Inflammatory macrophage treated with lipopolysaccharide for 4 hours (primary cell): ENCODE data around the gene DGCR8.

Experiments
- DNase-seq: peaks from one replicate; pipeline ENCODE4 v3.0.0-alpha.2; 2020

Gene DGCR8

GRCh38 chr22:20068640-20069039, 11.4 kb upstream of the DGCR8 start:
- DNase-seq = no peak

DNA sequence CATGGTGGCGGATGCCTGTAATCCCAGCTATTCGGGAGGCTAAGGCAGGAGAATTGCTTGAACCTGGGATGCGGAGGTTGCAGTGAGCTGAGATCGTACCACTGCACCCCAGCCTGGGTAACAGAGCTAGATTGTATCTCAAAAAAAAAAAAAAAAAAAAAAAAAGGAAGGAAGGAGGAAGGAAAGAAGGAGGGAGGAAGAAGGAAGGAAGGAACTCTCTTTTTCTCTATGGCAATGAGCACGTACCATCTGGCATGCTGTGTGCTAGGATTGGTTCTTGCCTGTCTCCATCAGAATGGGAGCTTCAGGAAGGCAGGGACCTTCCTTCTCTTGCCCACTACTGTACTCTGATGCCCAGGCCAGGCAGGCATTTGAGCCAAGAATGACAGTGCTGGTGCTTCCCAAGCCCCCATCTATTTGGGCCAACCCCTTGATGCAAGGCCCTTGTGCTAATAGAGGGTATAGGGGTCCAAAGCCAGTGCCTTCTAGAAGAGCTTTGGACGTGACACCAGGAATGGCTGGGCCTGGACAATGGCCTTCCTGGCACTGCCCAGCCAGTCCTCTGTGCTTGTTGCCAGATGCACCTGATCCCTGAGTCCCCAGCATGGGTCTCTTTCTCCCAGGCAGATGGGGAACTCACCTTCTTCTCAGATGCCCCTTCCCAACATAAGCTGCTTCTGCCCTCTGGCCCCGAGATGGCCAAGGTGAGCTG, 10.6 kb upstream of the DGCR8 start:
- DNase-seq = no peak

DNA sequence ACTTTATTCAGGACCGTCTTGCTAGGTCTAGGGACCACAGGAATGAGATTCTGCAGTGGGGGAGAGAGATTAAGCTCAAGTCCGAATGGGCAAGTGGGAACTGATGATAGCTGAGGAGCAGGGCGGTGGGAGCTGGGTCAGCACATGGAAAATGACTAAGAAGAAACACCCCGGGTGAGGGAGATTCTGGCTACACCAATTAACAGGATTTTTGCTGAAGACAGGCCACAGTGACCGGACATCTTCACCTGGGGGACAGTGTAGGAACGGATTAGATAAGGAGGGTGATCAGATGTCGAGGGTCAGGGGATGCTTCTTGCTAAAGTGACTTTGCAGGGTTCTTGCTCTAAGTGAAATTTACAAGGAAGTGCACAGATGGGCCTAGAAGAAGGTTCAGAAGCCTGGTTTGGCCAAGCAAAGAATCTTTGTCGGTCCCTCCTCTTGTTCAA, 8.5 kb upstream of the DGCR8 start:
- no peak for DNase-seq

- DNase-seq = no peak
Observed at GRCh38 chr22:20076627-20077172, 3.3 kb upstream of the DGCR8 start.

DNA sequence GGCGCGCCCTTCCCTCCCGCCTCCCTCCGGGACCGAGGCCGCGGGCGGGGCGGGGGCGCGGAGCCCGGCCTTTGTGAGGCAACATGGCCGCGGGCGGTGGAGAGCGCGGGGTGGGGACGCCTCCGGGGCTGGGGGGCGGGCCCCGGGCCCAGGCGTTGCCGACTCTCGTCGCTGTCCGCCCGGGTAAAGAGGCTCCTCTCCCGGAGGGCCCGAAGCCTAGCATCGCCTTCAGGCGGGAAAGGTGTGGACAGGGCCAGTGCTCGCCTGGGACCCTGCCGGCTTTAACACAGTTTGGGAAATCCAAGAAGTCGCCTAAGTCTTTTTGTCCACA, 369 bp downstream of the DGCR8 start:
- DNase-seq = peak; percentile 56

GRCh38 chr22:20080776-20081654, 974 bp downstream of the DGCR8 start:
- DNase-seq = peak; percentile 5

- DNase-seq = no peak
Observed at GRCh38 chr22:20083157-20083890, 3.3 kb downstream of the DGCR8 start.

DNA sequence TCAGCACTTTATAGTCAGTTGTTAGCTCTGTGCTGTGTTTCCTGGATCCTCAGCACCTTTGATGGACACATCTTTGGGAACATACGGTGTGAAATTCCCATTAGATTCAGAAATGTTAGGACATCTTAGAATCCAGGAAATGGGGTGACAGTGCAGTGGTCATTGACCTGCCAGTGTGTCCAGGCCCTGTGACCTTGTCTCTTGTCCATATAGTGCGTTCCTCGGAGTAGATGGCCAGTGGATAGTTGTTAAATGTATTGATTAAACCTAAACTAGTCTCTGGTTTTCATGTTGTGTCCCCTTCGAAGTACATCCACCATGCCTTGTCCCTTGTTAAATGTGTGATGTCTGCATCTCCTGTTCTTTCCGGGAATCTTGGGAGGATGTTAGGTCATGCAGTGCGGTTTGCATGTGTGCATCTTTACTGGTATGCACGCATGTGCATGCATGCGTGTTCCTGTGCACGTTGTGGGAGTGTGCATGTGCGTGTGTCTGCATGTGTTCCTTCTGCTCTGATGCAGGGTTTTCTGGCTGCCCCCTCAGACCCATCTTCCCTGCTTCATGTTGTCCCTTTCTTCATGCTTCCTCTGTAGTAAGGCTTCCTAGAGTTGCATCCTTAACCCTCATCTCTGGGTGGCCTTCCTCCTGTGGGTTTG, 4.0 kb downstream of the DGCR8 start:
- no peak for DNase-seq

DNA sequence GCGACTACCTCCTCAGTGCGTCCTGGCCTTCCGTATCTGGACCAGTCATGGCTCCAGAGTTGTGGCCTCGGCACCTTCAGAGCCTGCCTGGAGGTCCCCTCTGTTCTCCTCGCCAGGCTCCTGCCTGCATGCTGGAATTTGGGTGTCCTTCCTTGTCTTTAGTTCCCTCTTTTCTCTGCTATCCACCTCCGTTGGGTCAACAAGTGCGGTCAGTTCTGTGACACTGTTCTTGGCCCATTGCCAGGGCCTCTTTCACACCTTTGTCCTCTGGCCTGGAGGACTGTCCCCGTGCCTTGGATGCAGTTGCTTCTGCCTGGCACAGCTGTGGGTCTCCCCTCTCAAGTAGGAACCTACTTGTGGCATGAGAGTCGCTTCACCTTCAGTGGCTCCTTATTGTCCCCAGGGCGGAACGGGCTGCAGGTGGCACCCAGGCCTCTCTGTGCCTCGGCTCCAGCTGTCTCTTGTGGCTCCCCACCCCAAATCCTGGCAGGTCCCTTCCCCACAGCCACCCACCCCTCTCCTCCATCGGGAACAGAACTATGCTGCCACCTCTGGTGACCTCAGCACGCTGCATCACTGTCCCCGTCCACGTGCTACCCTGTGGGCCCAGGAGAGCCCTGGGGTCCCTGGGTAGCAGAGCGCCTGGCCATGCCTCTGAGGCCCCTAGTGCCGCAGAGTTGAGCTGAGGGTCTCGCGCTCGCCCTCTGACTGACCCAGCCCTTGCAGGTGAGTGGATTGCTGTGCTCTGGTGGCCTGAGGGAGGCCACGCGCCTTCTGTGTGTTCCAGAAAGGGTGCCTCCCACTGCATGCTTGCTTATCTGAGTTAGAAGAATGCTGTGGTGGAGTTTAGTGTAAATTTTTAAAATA, 4.7 kb downstream of the DGCR8 start:
- no peak for DNase-seq

DNA sequence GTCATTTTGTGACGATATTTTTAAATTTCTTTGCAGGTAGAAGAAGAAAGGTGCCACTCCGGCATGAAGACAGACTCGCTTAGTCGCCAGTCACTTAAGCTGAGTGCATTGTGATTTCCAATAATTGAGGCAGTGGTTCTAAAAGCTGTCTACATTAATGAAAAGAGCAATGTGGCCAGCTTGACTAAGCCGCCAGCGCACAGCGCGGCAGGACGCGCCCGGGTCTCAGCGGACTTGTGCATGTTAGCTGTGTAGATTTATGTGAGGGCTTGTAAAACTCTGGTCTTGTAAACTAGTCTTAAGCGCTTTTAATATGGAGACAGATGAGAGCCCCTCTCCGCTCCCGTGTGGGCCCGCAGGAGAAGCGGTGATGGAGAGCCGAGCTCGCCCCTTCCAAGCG, 5.6 kb downstream of the DGCR8 start:
- no peak for DNase-seq

GRCh38 chr22:20086101-20086599, 6.1 kb downstream of the DGCR8 start:
- DNase-seq = no peak

- DNase-seq = no peak
Observed at GRCh38 chr22:20086763-20087162, 6.7 kb downstream of the DGCR8 start.

- DNase-seq = no peak
Observed at GRCh38 chr22:20087319-20088262, 7.5 kb downstream of the DGCR8 start.

DNA sequence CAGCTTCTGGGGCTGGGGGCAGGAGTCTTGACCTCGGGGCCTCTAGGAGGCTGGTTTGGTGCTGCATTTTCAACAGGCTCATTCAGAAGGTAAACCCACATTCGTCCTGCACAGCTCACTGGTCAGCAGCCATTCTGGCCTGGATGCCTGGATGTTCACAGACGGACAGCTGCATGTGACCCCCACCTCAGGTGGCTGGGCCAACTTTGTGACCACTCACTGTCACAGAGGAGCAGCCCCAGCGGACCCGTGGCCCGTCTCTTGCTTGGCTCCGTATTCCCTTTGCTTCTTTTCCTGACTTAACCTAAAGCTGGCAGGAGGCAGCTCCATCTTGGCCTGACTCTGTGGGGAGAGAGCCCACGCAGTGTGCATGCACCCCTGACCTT, 8.2 kb downstream of the DGCR8 start:
- DNase-seq = no peak

GRCh38 chr22:20089226-20089976, 9.4 kb downstream of the DGCR8 start:
- DNase-seq = no peak

DNA sequence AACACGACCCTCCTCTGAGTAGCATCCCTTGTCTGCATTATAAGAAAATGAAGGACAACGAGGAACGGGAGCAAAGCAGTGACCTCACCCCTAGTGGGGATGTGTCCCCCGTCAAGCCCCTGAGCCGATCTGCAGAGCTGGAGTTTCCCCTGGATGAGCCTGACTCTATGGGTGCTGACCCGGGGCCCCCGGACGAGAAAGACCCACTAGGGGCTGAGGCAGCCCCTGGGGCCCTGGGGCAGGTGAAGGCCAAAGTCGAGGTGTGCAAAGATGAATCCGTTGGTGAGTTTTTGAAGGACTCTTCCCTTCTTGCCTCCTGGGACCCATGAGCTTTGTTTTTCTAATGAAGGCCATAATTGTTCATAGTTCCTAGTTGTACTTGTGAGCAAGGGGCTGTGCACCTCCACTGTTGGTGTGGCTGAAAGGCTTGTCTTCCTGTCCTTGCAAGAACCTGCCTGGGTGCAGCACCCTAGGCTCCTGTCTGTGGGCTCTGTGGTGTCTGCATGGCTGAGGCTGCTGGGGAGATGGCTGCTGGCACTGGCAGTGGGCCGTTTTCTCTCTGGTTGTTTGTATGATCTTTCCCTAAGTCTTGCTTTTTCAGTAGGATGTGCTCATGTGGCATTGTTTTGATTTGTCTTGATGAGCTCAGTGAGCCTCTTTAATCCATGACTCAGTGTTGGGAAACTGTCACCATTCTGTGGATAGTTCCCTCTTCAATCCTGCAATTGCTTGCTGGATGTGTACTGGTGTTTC, 10.1 kb downstream of the DGCR8 start:
- DNase-seq = peak; percentile 29

- DNase-seq = no peak
Observed at GRCh38 chr22:20090730-20091240, 10.7 kb downstream of the DGCR8 start.

DNA sequence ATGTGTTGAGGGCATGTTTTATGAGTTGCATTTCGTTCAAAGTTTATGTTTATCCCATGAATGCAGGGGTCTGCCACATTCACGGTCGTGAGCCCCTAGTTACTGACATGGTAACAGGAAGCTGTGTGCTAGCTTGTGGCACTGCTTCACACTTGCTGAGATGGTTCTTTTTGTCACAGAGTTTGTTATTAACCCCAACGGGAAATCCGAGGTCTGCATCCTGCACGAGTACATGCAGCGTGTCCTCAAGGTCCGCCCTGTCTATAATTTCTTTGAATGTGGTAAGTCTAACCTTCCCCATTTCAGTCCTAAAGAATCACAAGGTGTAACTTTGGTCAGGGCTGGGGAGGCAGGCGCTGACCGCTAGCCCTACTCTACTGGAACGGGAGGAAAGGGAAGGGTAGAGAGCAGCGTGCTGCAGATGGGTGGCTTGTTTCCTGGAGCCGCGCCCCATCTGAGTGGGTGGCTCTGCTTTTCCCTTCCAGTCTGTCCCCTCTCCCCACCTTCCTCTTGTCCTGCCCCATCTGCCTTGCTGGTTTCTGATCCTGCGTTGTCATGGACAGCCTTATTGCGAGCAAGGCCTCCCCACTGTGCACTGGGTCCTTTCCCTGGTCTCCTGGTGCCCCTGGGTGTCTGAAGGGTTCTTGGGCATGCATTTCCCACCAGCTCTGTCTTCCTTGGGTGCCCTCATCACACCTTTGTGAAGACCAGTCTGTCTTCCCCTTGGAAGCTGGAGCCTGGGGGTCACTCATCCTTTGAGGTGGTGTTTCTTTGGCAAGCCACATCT, 11.8 kb downstream of the DGCR8 start:
- DNase-seq = no peak
